GM12892 (cell line): Measurements from ENCODE around the gene WWP2.

Experiments
- POLR2A ChIP-seq: IDR thresholded peaks from 2 replicates; pipeline ENCODE4 v1.6.1; 2011; ENCODE audit warnings: low read depth, low read length, control low read depth
- POLR2AphosphoS5 ChIP-seq: IDR thresholded peaks from 2 replicates; pipeline ENCODE4 v1.6.1; 2011; ENCODE audit warnings: low read depth, low read length, control low read depth
- TAF1 ChIP-seq: IDR thresholded peaks from 2 replicates; pipeline ENCODE4 v1.6.1; 2011; ENCODE audit warnings: low read depth, mild to moderate bottlenecking, control low read depth, low read length, borderline replicate concordance

- TF ChIP-seq POLR2AphosphoS5 (no peak), POLR2A (no peak), TAF1 (no peak)
Measured at GRCh38 chr16:69829338-69829737, 67.2 kb downstream of the WWP2 start.
